ENCODE results near the gene ETNK1.

DNA sequence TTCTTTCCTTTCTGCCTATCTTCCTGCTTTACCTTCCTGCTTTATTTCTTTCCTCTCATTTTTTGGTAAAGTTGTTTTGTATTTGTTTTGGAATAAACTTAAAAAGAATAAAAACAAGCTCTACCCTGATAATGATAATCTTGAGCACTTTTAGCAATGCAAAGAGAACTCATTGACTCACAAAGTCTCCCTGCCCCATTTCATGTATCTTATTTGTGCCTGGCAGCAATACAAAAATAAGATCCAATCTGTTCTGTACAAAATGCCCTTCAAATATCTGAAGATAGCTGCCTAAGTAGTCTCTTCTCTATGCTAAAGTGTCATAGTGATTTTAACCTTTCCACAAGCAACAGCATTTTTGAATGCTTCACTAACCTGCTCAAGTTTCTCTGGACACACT lies 31.1 kb upstream of the ETNK1 start:
- no peak for TF ChIP-seq ZFP30 (CRISPR knock-in tag; IDR thresholded peaks at IDR 0.05)
- TF ChIP-seq TOX (CRISPR knock-in tag; IDR thresholded peaks at IDR 0.05; ENCODE audit: borderline replicate concordance), result no peak
- TF ChIP-seq RARB (CRISPR knock-in tag; IDR thresholded peaks at IDR 0.05), result no peak
- TF ChIP-seq, protein P1, sequence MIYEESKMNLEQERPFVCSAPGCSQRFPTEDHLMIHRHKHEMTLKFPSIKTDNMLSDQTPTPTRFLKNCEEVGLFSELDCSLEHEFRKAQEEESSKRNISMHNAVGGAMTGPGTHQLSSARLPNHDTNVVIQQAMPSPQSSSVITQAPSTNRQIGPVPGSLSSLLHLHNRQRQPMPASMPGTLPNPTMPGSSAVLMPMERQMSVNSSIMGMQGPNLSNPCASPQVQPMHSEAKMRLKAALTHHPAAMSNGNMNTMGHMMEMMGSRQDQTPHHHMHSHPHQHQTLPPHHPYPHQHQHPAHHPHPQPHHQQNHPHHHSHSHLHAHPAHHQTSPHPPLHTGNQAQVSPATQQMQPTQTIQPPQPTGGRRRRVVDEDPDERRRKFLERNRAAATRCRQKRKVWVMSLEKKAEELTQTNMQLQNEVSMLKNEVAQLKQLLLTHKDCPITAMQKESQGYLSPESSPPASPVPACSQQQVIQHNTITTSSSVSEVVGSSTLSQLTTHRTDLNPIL (CRISPR knock-in tag; IDR thresholded peaks at IDR 0.05; ENCODE audit: low read depth), result no peak
- TF ChIP-seq, protein P2, sequence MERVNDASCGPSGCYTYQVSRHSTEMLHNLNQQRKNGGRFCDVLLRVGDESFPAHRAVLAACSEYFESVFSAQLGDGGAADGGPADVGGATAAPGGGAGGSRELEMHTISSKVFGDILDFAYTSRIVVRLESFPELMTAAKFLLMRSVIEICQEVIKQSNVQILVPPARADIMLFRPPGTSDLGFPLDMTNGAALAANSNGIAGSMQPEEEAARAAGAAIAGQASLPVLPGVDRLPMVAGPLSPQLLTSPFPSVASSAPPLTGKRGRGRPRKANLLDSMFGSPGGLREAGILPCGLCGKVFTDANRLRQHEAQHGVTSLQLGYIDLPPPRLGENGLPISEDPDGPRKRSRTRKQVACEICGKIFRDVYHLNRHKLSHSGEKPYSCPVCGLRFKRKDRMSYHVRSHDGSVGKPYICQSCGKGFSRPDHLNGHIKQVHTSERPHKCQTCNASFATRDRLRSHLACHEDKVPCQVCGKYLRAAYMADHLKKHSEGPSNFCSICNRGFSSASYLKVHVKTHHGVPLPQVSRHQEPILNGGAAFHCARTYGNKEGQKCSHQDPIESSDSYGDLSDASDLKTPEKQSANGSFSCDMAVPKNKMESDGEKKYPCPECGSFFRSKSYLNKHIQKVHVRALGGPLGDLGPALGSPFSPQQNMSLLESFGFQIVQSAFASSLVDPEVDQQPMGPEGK (CRISPR knock-in tag; IDR thresholded peaks at IDR 0.05; ENCODE audit: borderline replicate concordance), result no peak
- no peak for TF ChIP-seq SNAI2 (CRISPR knock-in tag; IDR thresholded peaks at IDR 0.05)
- TF ChIP-seq, protein P3, sequence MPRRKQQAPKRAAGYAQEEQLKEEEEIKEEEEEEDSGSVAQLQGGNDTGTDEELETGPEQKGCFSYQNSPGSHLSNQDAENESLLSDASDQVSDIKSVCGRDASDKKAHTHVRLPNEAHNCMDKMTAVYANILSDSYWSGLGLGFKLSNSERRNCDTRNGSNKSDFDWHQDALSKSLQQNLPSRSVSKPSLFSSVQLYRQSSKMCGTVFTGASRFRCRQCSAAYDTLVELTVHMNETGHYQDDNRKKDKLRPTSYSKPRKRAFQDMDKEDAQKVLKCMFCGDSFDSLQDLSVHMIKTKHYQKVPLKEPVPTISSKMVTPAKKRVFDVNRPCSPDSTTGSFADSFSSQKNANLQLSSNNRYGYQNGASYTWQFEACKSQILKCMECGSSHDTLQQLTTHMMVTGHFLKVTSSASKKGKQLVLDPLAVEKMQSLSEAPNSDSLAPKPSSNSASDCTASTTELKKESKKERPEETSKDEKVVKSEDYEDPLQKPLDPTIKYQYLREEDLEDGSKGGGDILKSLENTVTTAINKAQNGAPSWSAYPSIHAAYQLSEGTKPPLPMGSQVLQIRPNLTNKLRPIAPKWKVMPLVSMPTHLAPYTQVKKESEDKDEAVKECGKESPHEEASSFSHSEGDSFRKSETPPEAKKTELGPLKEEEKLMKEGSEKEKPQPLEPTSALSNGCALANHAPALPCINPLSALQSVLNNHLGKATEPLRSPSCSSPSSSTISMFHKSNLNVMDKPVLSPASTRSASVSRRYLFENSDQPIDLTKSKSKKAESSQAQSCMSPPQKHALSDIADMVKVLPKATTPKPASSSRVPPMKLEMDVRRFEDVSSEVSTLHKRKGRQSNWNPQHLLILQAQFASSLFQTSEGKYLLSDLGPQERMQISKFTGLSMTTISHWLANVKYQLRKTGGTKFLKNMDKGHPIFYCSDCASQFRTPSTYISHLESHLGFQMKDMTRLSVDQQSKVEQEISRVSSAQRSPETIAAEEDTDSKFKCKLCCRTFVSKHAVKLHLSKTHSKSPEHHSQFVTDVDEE (CRISPR knock-in tag; IDR thresholded peaks at IDR 0.05), result no peak
- TF ChIP-seq ESRRG (CRISPR knock-in tag; IDR thresholded peaks at IDR 0.05), result no peak
- TF ChIP-seq ZFP3 (CRISPR knock-in tag; IDR thresholded peaks at IDR 0.05), result no peak
- no peak for TF ChIP-seq ARNTL (CRISPR knock-in tag; IDR thresholded peaks at IDR 0.05; ENCODE audit: borderline replicate concordance, low read depth)
- TF ChIP-seq CSDC2 (CRISPR knock-in tag; IDR thresholded peaks at IDR 0.05), result no peak
- no peak for TF ChIP-seq OSR1 (CRISPR knock-in tag; IDR thresholded peaks at IDR 0.05)
- no peak for TF ChIP-seq BACH2 (CRISPR knock-in tag; IDR thresholded peaks at IDR 0.05; ENCODE audit: borderline replicate concordance)
- TF ChIP-seq, protein P4, sequence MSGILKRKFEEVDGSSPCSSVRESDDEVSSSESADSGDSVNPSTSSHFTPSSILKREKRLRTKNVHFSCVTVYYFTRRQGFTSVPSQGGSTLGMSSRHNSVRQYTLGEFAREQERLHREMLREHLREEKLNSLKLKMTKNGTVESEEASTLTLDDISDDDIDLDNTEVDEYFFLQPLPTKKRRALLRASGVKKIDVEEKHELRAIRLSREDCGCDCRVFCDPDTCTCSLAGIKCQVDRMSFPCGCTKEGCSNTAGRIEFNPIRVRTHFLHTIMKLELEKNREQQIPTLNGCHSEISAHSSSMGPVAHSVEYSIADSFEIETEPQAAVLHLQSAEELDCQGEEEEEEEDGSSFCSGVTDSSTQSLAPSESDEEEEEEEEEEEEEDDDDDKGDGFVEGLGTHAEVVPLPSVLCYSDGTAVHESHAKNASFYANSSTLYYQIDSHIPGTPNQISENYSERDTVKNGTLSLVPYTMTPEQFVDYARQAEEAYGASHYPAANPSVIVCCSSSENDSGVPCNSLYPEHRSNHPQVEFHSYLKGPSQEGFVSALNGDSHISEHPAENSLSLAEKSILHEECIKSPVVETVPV (CRISPR knock-in tag; IDR thresholded peaks at IDR 0.05), result no peak
